Endodermal cell (in vitro differentiated cells): Measurements from ENCODE around the gene PCBP3. TPM values are rescaled to one million over a fixed set of nuclear protein-coding genes. Genes with fewer than 3 reads are reported as not detected.

Experiments
- DNase-seq: peaks from one replicate; pipeline ENCODE4 v3.0.0-alpha.2; 2017
- H3K27ac ChIP-seq: 2 replicates; pipeline ENCODE4 v1.5.1; 2013; ENCODE audit warnings: mild to moderate bottlenecking, low read depth, low read length, moderate library complexity
- H3K27me3 ChIP-seq: 2 replicates; pipeline ENCODE4 v1.6.1; 2013; ENCODE audit warnings: mild to moderate bottlenecking, low read length, moderate library complexity; ENCODE audit not compliant: insufficient read depth, control insufficient read depth, poor library complexity, severe bottlenecking
- H3K36me3 ChIP-seq: 2 replicates; pipeline ENCODE4 v1.7.0; 2013; ENCODE audit warnings: mild to moderate bottlenecking, low read length, moderate library complexity; ENCODE audit not compliant: control insufficient read depth, insufficient read depth
- H3K4me1 ChIP-seq: one replicate; pipeline ENCODE4 v1.7.0; 2013; ENCODE audit warnings: low read length; ENCODE audit not compliant: control insufficient read depth, insufficient read depth
- H3K4me3 ChIP-seq: 2 replicates; pipeline ENCODE4 v1.5.1; 2013; ENCODE audit warnings: mild to moderate bottlenecking, low read length, moderate library complexity
- H3K9ac ChIP-seq: 2 replicates; pipeline ENCODE4 v1.6.1; 2013; ENCODE audit warnings: mild to moderate bottlenecking, low read length, moderate library complexity; ENCODE audit not compliant: poor library complexity, severe bottlenecking; ENCODE audit errors: extremely low read depth
- H3K9me3 ChIP-seq: 2 replicates; pipeline ENCODE4 v1.6.1; 2013; ENCODE audit warnings: mild to moderate bottlenecking, low read length, moderate library complexity; ENCODE audit not compliant: control insufficient read depth
- H3K27ac Mint-ChIP-seq: 2 replicates; pipeline ENCODE4 v1.8.0; 2020; ENCODE audit warnings: mixed read lengths
- H3K27me3 Mint-ChIP-seq: 2 replicates; pipeline ENCODE4 v1.8.0; 2021; ENCODE audit warnings: mild to moderate bottlenecking, mixed read lengths; ENCODE audit not compliant: insufficient read depth
- H3K36me3 Mint-ChIP-seq: 2 replicates; pipeline ENCODE4 v1.8.0; 2020; ENCODE audit warnings: low read depth, mixed read lengths
- H3K4me1 Mint-ChIP-seq: 2 replicates; pipeline ENCODE4 v1.8.0; 2020; ENCODE audit warnings: mixed read lengths
- H3K4me3 Mint-ChIP-seq: 2 replicates; pipeline ENCODE4 v1.8.0; 2020; ENCODE audit warnings: mild to moderate bottlenecking, moderate library complexity, mixed read lengths
- H3K9me3 Mint-ChIP-seq: 2 replicates; pipeline ENCODE4 v1.8.0; 2020; ENCODE audit warnings: mild to moderate bottlenecking, mixed read lengths
- CTCF ChIP-seq: fragments of 200-600 bp; sonication (generic); conservative IDR thresholded peaks from 2 replicates; pipeline ENCODE4 v1.5.0; 2021; ENCODE audit warnings: antibody characterized with exemption, mild to moderate bottlenecking
- WGBS, 2 experiments: methylation state at CpG; one replicate each; pipeline versions ENCODE4 v1.1.5 to v1.1.7; 2013; ENCODE audit warnings: missing lambda C conversion rate in 2 of 2, mixed read lengths in 1 of 2; ENCODE audit not compliant: insufficient coverage in 1 of 2, insufficient read length in 1 of 2; 5-methylcytosine and 5-hydroxymethylcytosine counted together
- total RNA-seq, 2 donors: library from RNA; stranded (reverse); fragmentation: NEBNext Ultra II Directional in 1 of 2; extraction: Animal tissue kit (Norgen Biotek cat#: 25700) in 1 of 2; gene quantifications; 2 replicates in 1 of 2; 3 replicates in 1 of 2; pipeline ENCODE4 v1.2.1, GENCODE V29; 2021

PCBP3 gene
- total RNA-seq, 2 donors from 2014 or later, result 2.1 to 10.6 TPM

- H3K9ac ChIP-seq, result no peak overlapping the region
- DNase-seq, result no peak
- H3K36me3 ChIP-seq, result no peaks in the 10 kb centered on the region
- H3K4me3 Mint-ChIP-seq, result no peak overlapping the region
- no peak overlapping the region for H3K27ac Mint-ChIP-seq
- 96 to 100% methylated on average over 2 to 3 of the region's 4 CpGs for WGBS, 2 experiments
- no peaks in the 10 kb centered on the region for H3K27me3 Mint-ChIP-seq
- peaks cover 12% of the 10 kb centered on the region for H3K9me3 ChIP-seq
- no peak overlapping the region for H3K4me3 ChIP-seq
- no peaks in the 10 kb centered on the region for H3K36me3 Mint-ChIP-seq
- no peaks in the 10 kb centered on the region for H3K4me1 ChIP-seq
- H3K4me1 Mint-ChIP-seq, result no peaks in the 10 kb centered on the region
- peaks cover 2% of the 10 kb centered on the region for H3K9me3 Mint-ChIP-seq
- no peak for TF ChIP-seq CTCF
- H3K27me3 ChIP-seq, result no peaks in the 10 kb centered on the region
- no peak overlapping the region for H3K27ac ChIP-seq
Observed at GRCh38 chr21:45781741-45782140, 138.2 kb downstream of the PCBP3 start.

GRCh38 chr21:45786660-45787059 lies 143.1 kb downstream of the PCBP3 start:
- no peak overlapping the region for H3K4me3 Mint-ChIP-seq
- no peaks in the 10 kb centered on the region for H3K9me3 Mint-ChIP-seq
- 94 to 96% methylated on average over 4 to 6 of the region's 6 CpGs for WGBS, 2 experiments
- Histone ChIP-seq H3K9me3 (no peaks in the 10 kb centered on the region), H3K4me1 (no peaks in the 10 kb centered on the region), H3K9ac (no peak overlapping the region), H3K27me3 (no peaks in the 10 kb centered on the region), H3K4me3 (no peak overlapping the region), H3K27ac (no peak overlapping the region), H3K36me3 (no peaks in the 10 kb centered on the region)
- no peaks in the 10 kb centered on the region for H3K27me3 Mint-ChIP-seq
- TF ChIP-seq CTCF, result no peak
- no peak overlapping the region for H3K27ac Mint-ChIP-seq
- no peak for DNase-seq
- no peaks in the 10 kb centered on the region for H3K36me3 Mint-ChIP-seq
- no peaks in the 10 kb centered on the region for H3K4me1 Mint-ChIP-seq

- TF ChIP-seq CTCF, result no peak
- H3K27ac Mint-ChIP-seq, result no peak overlapping the region
- H3K4me3 Mint-ChIP-seq, result no peak overlapping the region
Observed at GRCh38 chr21:45787371-45787770, 143.8 kb downstream of the PCBP3 start.

More at GRCh38 chr21:45787371-45787770, 143.8 kb downstream of the PCBP3 start:
- Histone ChIP-seq H3K36me3 (no peaks in the 10 kb centered on the region), H3K4me1 (no peaks in the 10 kb centered on the region), H3K9ac (no peak overlapping the region), H3K27me3 (no peaks in the 10 kb centered on the region), H3K4me3 (no peak overlapping the region), H3K27ac (no peak overlapping the region), H3K9me3 (no peaks in the 10 kb centered on the region)
- Mint-ChIP-seq H3K27me3 (no peaks in the 10 kb centered on the region), H3K9me3 (no peaks in the 10 kb centered on the region), H3K4me1 (no peaks in the 10 kb centered on the region), H3K36me3 (no peaks in the 10 kb centered on the region)
- no peak for DNase-seq
- WGBS, 2 experiments, result 90 to 92% methylated on average over 5 to 8 of the region's 8 CpGs
